Left renal pelvis (tissue), 4 donors: ENCODE data around the gene CMKLR1. TPM values are rescaled to one million over a fixed set of nuclear protein-coding genes. Genes with fewer than 3 reads are reported as not detected.
A peak's percentile ranks its signal among the peaks of the same experiment; 100 is the strongest.

Experiments
- DNase-seq, 4 donors: peaks; one replicate each; pipeline ENCODE4 v3.0.0-alpha.2; 2013; ENCODE audit warnings: low read depth in 4 of 4, low spot score in 3 of 4
- polyA plus RNA-seq, 4 donors: library from polyadenylated mRNA; unstranded; fragments of 120-200 nt; gene quantifications; one replicate each; pipeline ENCODE4 v1.2.1, GENCODE V29; 2013; ENCODE audit not compliant: insufficient read length in 4 of 4

Gene CMKLR1
- polyA plus RNA-seq, result 1 to 10 TPM; 3.6 to 9.0 (median 6.0) TPM

DNA sequence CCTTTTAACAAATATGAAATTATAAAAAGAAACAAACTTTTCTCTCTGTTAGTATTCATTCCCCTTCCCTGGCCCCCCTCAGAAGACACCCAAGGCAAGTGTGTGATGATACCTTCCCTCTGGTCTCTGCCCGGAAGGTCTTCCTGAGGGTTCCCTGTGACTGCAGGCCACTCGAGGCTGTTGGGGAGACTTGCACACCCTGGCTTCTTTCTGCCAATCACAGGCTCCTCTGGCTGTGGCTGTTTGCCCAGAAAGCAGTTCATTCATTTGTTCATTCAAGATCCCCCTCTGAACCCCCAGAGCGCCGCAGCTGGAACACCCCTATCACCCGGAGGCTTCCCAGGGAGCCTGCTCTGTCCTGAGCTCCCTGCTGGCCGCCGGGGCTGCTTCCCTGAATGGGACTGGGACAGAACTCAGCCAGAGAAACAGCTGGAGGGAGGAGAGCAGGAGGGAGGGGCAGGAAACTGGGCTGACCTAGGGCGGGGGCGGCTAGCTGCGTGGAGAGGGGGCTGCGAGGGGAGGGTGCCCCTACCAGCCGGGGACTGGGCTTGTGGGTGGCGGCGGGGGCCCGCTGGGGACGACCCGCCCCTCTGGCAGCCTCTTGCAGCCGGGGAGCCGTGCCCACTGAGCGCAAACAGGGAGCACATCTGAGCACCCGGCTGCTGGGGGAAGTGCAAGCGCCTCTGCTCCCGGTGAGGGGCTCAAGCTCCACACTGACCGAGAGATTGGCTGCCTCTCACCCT, at the start of gene CMKLR1:
TSS of gene CMKLR1 (minus strand) at position 397 of the 743 bp plus-strand sequence. CDS start 45,720 bp downstream, outside the sequence.
- DNase-seq, result no peak

DNA sequence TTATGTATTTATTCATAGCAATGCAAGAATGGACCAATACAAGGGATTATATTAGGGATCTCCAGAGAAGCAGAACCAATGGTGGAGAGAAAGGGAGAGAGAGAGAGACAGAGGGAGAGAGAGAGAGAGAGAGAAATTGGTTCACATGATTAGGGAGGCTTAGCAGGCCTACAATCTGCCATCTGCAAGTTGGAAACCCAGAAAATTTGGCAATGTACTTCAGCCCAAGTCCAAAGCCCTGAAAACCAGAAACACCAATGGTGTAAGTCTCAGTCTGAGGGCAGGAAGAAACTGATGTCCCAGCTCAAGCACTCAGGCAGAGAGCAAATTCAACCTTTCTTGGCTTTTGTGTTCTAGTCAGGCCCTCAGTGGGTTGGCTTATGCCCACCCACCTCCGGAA, 48.7 kb upstream of the CMKLR1 start:
- DNase-seq, result no peak

- no peak for DNase-seq
These were observed 47.7 kb upstream of the CMKLR1 start for GRCh38 chr12:108386709-108387360.

DNA sequence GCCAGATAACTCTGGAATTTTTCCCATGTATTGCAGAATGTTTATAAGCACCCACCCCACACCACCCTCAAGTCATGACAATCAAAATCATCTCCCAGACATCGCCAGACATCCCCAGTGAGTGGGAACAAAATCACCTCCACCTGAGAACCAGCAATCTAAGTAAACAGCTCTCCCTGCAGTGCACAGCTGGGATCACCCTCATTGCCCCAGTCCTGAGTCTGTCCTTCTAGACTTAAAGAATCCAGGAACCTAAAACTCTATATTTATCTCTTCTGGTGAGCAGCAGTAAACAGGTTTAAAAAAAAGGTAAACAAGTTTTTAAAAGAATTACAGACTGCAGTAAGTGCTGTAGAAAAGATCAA, 43.3 kb upstream of the CMKLR1 start:
- DNase-seq, result no peak

- DNase-seq, result peak in 2 of 4 donors; percentile 29 to 34
These were observed 42.8 kb upstream of the CMKLR1 start for GRCh38 chr12:108381787-108382436.

- DNase-seq, result no peak
These were observed 41.3 kb upstream of the CMKLR1 start for GRCh38 chr12:108380382-108380781.

DNA sequence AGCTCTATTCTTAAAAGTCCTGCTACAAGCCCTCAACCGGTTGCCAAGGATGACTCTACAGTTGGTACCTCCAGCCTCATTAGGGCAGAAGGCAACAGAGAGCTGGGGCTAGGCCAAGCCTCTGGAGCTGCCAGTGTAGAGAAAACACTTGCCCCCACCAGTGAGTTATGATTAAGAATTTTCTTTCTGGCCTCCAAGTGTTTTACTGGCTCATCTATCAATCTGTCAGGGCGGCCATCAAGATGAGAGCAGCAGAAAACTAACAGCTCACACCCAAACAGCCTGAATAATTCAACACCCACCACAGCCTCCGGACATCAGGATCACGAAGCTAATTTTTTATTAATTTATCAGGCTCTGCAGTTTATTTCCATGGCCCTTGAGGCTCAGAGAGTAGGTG, 40.7 kb upstream of the CMKLR1 start:
- DNase-seq, result no peak

- DNase-seq, result no peak
These were observed 39.8 kb upstream of the CMKLR1 start for GRCh38 chr12:108378926-108379325.

GRCh38 chr12:108377260-108377659, 38.1 kb upstream of the CMKLR1 start:
- no peak for DNase-seq

- no peak for DNase-seq
These were observed 37.0 kb upstream of the CMKLR1 start for GRCh38 chr12:108375986-108376663.

DNA sequence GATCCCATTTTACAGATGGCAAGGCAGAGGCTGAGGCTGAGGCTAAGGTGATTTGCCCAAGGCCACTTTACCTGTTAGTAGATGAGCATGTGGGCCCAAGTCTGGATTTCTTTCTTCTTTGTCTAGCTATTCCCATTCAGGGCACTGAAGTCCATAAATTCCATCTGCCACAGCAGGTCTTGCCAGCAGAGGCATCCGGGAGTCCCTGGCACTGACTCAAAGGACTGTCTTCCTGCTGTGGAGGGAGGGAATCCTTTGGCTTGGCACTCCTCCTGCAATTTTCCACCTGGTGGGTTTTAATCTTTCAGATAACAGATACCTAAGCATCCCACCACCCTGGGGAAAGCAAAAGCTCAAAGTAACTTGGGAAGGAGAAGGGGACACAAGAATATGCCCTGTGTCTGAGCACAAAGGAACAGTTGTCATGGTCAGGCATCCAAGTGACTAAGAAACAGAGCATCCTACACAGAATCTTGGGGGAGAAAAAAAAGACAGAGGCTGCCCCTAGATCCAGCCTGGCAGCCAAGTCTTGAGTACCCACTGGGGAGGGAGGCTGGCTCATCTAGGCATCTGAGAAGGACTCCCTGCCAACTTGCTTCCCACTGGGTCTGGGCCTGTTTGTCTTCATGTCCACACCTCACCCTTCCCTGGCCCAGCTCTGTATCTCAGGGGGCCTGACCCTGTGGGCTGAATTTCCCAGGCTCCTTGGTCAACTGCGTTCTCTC, 35.6 kb upstream of the CMKLR1 start:
- DNase-seq, result no peak

GRCh38 chr12:108373111-108373510, 34.0 kb upstream of the CMKLR1 start:
- DNase-seq, result no peak

DNA sequence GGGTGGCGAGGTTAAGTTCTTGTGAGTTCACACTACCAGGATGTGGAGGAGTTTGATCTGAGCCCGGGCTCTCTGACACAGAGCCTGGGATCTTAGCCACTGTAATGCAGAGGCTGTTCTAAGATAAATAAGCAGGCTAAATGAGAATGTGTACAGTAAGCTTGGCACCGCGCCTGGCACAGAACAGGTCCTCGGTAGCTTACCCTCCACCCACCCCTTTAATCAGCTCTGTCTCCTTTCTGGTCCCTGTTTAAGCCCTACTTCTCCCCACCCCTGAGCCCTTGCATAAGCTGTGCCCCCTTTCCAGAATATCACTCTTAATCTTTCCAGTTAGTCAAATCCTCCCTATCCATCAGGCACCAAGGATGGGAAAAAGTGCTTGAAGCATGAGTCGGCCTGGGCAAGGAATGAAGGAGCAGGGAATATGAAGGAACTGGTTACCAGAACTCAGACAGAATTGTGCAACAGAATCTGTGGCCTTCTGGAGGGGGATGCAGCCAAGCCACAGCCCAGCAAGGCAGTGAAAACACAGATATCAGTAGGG, 32.8 kb upstream of the CMKLR1 start:
- no peak for DNase-seq

DNA sequence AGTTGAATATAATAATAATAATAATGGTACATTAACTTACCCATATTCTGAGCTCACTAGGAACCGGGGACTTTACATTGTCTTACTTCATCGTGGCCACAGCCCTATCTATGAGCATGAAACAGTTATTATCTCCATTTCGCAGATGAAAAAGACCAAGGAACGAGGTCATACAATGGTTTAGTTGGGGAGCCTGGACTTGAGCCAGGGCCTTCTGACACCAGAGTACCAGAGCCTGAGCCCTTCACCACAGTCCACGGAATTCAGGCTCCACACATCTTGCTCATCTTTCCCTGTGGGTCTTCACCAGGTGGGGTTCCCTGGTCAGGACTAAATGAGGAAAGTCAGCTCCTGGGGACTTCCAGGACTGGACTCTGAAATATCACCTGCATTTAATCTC, 31.3 kb upstream of the CMKLR1 start:
- no peak for DNase-seq

- DNase-seq, result no peak
These were observed 30.8 kb upstream of the CMKLR1 start for GRCh38 chr12:108369736-108370396.

DNA sequence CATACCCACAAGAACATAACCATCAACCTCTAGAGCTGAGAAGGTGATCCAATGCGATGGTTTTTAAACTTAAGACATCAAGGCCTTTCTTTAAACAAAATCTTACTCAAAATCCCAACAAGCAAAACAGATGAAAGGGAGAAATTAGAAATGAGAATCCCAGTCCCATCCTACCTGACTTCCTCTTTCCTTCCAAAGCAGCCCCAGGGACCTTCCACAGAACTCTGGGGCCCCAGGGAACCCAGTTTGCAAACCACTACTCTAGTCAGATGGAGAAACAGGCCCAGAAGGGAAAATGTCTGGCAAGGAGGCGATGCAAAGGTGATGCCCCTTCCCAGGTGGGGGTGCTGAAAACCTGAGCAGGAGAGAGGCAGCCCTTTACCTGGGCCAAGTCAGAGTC, 29.0 kb upstream of the CMKLR1 start:
- no peak for DNase-seq

DNA sequence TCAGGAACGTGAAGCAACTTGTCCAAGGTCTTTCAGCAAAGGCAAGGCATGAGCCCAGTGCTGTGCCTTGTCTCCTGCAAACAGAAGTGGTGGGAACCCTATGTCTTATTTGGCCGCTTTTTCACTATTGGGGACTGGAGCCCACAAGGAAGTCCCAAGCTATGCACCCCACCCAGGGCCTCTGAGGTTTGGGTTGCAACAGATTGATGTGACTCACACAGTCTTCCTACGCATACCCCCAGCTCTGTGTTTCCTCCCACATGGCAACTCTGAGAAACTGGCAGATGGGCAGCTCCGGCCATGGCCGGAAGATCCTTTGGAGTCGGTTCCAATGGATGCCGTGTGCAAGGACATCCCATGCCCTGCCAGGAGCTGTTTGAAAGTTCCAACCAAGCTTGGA, 28.3 kb upstream of the CMKLR1 start:
- no peak for DNase-seq

- no peak for DNase-seq
These were observed 26.2 kb upstream of the CMKLR1 start for GRCh38 chr12:108365324-108365723.

- no peak for DNase-seq
These were observed 25.8 kb upstream of the CMKLR1 start for GRCh38 chr12:108364879-108365278.

DNA sequence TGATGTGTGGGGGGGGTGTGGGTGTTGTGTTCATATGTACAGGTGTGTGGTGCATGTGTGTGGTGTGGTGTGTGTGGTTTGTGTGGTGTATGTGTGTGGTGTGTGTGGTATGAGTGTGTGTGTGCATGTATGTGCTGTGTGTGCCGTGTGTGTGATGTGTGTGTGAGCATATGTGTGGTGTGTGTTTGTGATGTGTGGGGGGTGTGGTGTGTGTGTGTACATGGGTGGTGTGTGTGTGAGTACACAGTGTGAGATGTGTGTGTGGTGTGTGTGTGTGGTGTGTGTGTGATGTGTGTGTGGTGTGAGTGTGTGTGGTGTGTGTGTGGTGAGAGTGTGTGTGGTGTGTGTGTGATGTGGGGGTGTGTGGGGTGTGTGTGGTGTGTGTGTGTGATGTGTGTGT, 24.5 kb upstream of the CMKLR1 start:
- DNase-seq, result no peak
